Upper lobe of right lung (tissue), 1 donor: ENCODE results near the gene MGAT2. TPM values are rescaled to one million over a fixed set of nuclear protein-coding genes. Genes with fewer than 3 reads are reported as not detected.

Experiments used
- ATAC-seq: fragments of 200-7000 bp; cut with Tn5 transposase; one replicate; pipeline ENCODE4 v1.9.1; 2020; ENCODE audit warnings: mild to moderate bottlenecking, moderate library complexity
- DNase-seq: peaks from one replicate; pipeline ENCODE4 v3.0.0-alpha.2; 2020
- H3K27ac ChIP-seq: fragments of 200-600 bp; one replicate; pipeline ENCODE4 v1.8.0; 2022
- H3K27me3 ChIP-seq: fragments of 200-600 bp; one replicate; pipeline ENCODE4 v1.8.0; 2022; ENCODE audit warnings: mild to moderate bottlenecking
- H3K36me3 ChIP-seq: fragments of 200-600 bp; one replicate; pipeline ENCODE4 v1.8.0; 2022
- H3K4me1 ChIP-seq: fragments of 200-600 bp; one replicate; pipeline ENCODE4 v1.8.0; 2022
- H3K4me3 ChIP-seq: fragments of 200-600 bp; one replicate; pipeline ENCODE4 v1.8.0; 2022; ENCODE audit warnings: mild to moderate bottlenecking
- H3K9me3 ChIP-seq: fragments of 200-600 bp; one replicate; pipeline ENCODE4 v1.8.0; 2022
- intact Hi-C: fragments of 100-400 bp; cut with DNase I; formaldehyde crosslinking; loops from one replicate; pipeline ENCODE4 v1.11.0; 2022
- long read RNA-seq: library from polyadenylated mRNA; unstranded; transcript quantifications from one replicate; pipeline ENCODE4 v2.0.0, GENCODE V29; 2021
- total RNA-seq: library from RNA; stranded (reverse); fragmentation: NEBNext Ultra II Directional; extraction: Animal tissue kit (Norgen Biotek cat#: 25700); gene quantifications from one replicate; pipeline ENCODE4 v1.2.1, GENCODE V29; 2021
- TF ChIP-seq, protein P1 (sequence below): fragments of 200-600 bp; IDR thresholded peaks from one replicate; pipeline ENCODE4 v1.8.0; 2022; ENCODE audit warnings: antibody characterized with exemption
- donor health status: DM: no; HTN: yes; CAD: no; lungs with severe emphysema.

MGAT2 gene
- 27.1 TPM for total RNA-seq
- long read RNA-seq, transcript MGAT2-201 (1 exons, 2,687 nt) = major isoform, 45 of 45 reads
- long read RNA-seq, partial matches to known transcripts = 0 of 45 reads
- long read RNA-seq, other reads (novel, unspliced or antisense) = 0 of 45 reads

DNA sequence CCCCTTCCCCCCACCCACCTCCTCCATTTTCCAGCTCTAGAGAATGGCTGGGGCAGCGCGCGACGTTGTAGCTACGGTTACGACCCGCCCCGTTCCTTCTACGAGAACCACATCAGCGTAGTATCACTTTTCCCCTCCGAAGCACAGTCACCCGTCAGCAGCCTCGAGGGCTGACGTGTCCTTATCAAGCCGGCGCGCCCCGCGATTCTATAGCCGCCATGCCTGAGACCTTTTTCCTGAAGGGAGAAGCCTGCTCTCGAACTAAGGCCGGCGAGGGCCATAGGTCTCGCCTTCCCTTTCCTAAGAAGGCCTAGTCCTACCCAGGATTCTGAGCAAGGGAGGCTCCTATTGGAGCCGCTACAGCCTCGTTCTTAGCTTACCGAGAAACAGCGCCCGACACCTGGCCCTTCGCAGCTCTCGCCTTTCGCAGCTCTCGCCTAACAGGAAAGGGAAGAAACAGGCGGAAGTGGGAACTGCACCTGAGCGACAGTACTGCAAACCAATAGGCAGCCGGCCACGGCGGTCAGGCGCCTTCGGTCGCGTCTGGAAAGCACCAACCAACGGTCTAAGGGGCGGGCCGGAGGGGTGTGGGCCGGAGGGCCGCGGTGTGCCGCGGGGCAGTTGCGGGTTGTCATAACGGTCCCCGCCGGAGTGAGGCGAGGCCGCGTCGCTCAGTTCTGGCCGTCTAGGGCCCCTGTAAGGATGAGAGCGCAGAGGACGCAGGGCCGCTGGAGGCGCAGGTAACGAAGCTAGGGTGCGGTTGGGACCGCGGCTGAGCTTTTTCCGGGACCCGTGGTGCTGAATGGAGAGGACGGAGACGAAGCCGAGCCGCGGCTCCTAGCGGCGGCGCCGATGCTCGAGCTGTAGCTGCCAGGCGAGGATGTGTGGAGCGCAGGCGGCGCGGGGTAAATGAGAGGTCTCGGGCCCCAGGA, at the start of gene MGAT2, which contains the start of gene RPL36AL:
MGAT2 (plus strand) TSS at position 618 of the 932 bp plus-strand sequence. CDS start 470 bp downstream, outside the sequence.
RPL36AL (minus strand) TSS at position 445 of the 932 bp plus-strand sequence. CDS start 1,522 bp downstream, outside the sequence.
- TF ChIP-seq, protein P1, sequence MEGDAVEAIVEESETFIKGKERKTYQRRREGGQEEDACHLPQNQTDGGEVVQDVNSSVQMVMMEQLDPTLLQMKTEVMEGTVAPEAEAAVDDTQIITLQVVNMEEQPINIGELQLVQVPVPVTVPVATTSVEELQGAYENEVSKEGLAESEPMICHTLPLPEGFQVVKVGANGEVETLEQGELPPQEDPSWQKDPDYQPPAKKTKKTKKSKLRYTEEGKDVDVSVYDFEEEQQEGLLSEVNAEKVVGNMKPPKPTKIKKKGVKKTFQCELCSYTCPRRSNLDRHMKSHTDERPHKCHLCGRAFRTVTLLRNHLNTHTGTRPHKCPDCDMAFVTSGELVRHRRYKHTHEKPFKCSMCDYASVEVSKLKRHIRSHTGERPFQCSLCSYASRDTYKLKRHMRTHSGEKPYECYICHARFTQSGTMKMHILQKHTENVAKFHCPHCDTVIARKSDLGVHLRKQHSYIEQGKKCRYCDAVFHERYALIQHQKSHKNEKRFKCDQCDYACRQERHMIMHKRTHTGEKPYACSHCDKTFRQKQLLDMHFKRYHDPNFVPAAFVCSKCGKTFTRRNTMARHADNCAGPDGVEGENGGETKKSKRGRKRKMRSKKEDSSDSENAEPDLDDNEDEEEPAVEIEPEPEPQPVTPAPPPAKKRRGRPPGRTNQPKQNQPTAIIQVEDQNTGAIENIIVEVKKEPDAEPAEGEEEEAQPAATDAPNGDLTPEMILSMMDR = no peak
- Histone ChIP-seq H3K36me3 (peaks cover 22% of the 10 kb centered on the region), H3K9me3 (no peaks in the 10 kb centered on the region), H3K27ac (peak within 1 kb of the TSS; percentile 93), H3K4me3 (peak within 1 kb of the TSS; percentile 90), H3K27me3 (no peaks in the 10 kb centered on the region), H3K4me1 (peaks cover 30% of the 10 kb centered on the region)
- DNase-seq = peak; percentile 99
- peak; percentile 99 for ATAC-seq
- intact Hi-C loops = no loop called here

DNA sequence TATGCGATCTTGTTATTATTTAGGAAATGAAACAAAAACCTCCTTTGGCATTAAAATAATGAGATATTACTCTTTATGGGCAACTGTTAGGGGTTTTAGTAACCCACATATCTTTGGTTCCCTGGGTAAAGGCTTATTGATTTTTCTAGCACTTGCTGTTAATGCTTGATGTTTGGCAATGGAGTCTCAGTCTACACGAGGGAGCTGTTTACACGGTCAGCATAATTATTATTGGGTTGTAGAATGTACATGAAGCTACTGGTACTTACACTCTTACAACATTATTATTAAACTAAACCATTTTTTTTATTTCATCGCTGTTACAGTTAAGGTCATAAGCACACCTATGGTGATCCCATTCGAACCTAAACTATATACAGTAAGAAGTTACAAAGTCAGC, 46.6 kb upstream of the MGAT2 start:
- no peak for ATAC-seq
- TF ChIP-seq, protein P1 = no peak
- intact Hi-C loops = no loop called here
- Histone ChIP-seq H3K4me1 (no peaks in the 10 kb centered on the region), H3K4me3 (no peak overlapping the region), H3K9me3 (no peaks in the 10 kb centered on the region), H3K27ac (no peak overlapping the region), H3K36me3 (peaks cover 19% of the 10 kb centered on the region), H3K27me3 (no peaks in the 10 kb centered on the region)
- DNase-seq = no peak

DNA sequence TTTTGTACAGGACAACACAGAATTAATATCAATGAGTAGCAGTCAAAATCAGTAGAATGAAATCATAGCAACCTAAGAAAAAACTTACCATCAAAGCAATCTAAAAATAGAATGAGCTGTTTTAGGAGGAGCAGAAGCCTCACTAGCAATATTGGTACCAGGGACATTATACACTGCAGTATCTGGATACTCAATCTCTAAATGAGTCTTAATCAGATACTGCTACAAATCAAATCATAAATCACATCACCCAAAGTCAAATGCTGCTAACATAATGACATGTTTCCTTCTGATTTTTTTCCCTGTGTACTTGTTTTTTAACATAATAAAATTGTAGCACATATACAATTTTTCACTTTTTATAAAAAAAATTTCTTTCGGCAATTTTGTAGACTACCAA, 42.5 kb upstream of the MGAT2 start:
- no peak overlapping the region for H3K27ac ChIP-seq
- DNase-seq (no peak), ATAC-seq (no peak)
- no peak overlapping the region for H3K4me3 ChIP-seq
- no peaks in the 10 kb centered on the region for H3K9me3 ChIP-seq
- TF ChIP-seq, protein P1 = no peak
- H3K4me1 ChIP-seq = peaks cover 8% of the 10 kb centered on the region
- no peaks in the 10 kb centered on the region for H3K27me3 ChIP-seq
- intact Hi-C loops = no loop called here
- peaks cover 34% of the 10 kb centered on the region for H3K36me3 ChIP-seq

DNA sequence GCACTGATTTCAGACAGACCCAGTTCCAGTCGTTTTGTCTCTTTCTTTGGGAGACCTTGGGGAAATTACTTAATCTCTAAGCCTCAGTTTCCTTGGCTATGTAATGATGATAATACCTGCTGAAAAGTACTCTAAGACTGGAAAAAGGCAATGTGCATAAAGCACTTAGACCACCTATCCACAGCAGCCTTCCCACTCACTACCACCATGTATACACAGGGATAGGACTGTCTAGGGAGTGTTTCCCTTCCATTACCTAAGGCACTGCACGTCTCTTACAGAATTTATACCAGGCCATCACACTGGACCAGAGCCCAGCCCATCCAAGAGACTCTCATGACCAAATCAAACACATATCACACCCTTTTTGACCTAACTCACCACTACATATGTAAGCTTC, 40.8 kb upstream of the MGAT2 start:
- H3K36me3 ChIP-seq = peaks cover 51% of the 10 kb centered on the region
- ATAC-seq = no peak
- intact Hi-C loops = no loop called here

DNA sequence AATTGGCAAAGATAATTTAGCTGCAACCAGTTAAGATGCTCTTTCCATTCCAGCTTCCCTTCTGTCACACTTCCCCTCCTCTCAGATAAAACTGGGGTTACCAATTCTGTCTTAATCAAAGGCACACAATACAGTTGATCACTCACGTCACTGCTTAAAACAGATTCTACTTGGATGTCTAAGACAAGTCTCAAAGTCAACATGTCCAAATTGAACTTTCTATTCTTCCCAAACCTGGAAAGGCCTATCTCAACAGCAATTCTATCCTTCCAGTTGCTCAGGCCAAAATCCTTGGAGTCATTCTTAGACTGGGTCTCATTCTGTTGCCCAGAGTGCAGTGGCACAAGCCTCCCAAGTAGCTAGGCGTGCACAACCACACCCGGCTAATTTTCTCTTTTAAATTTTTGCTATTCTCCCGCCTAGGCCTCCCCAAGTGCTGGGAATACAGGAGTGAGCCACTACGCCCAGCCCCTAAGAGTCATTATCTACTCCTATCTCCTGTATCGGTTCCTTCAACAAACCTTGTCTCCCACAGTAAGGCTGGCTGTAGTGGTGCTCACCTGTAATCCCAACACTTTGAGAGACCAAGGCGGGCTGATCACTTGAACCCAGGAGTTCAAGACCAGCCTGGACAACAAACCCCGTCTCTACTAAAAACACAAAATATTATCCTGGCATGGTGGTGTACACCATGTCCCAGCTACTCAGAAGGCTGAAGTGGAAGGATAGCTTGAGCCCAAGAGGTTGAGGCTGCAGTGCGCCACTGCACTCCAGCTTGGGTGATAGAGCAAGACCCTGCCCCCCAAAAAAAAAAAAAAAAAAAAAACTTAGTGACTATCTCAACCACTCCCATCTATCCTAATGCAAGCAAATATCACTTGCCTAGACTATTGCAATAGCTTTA, 39.1 kb upstream of the MGAT2 start:
- Histone ChIP-seq H3K4me1 (peaks cover 28% of the 10 kb centered on the region), H3K9me3 (no peaks in the 10 kb centered on the region), H3K4me3 (no peak overlapping the region), H3K27ac (no peak overlapping the region), H3K36me3 (peaks cover 45% of the 10 kb centered on the region), H3K27me3 (no peaks in the 10 kb centered on the region)
- intact Hi-C loops = no loop called here
- TF ChIP-seq, protein P1 = no peak
- ATAC-seq (no peak), DNase-seq (no peak)

More for the DNA sequence above, 40.8 kb upstream of the MGAT2 start:
- no peak for DNase-seq
- TF ChIP-seq, protein P1 = no peak
- Histone ChIP-seq H3K4me1 (peaks cover 22% of the 10 kb centered on the region), H3K4me3 (no peak overlapping the region), H3K9me3 (no peaks in the 10 kb centered on the region), H3K27ac (no peak overlapping the region), H3K27me3 (no peaks in the 10 kb centered on the region)
